VCaP (cell line): Measurements from ENCODE around the gene FXYD4.
A peak's percentile ranks its signal among the peaks of the same experiment; 100 is the strongest.
"Not testable (repeated sequence)": the region's sequence is repeated elsewhere in the genome, so short reads cannot be mapped to it uniquely, and the experiment has no call there.

Source experiments
- H3K27ac ChIP-seq: fragments of 450-650 bp; 2 replicates; pipeline ENCODE4 v1.5.1; 2017
- CTCF ChIP-seq: fragments of 450-650 bp; conservative IDR thresholded peaks from 2 replicates; pipeline ENCODE4 v1.5.1; 2017; ENCODE audit warnings: mild to moderate bottlenecking, moderate library complexity

FXYD4 gene

DNA sequence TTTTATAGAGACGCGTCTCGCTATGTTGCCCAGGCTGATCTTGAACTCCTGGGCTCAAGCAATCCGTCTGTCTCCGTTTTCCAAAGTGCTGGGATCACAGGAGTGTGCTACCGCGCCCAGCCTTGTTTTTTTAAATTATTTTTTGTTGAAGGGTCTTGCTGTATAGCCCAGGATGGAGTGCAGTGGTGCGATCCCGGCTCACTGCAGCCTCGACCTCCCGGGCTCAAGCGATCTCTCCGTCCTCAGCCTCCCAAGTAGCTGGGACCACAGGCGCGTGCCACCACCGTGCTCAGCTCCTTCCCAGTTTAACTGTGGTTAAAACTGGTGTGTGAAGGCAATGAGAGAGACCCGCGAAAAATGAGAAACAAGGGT lies 48.5 kb downstream of the FXYD4 start:
- peak overlapping the region; percentile 94 for H3K27ac ChIP-seq
- no peak for TF ChIP-seq CTCF

DNA sequence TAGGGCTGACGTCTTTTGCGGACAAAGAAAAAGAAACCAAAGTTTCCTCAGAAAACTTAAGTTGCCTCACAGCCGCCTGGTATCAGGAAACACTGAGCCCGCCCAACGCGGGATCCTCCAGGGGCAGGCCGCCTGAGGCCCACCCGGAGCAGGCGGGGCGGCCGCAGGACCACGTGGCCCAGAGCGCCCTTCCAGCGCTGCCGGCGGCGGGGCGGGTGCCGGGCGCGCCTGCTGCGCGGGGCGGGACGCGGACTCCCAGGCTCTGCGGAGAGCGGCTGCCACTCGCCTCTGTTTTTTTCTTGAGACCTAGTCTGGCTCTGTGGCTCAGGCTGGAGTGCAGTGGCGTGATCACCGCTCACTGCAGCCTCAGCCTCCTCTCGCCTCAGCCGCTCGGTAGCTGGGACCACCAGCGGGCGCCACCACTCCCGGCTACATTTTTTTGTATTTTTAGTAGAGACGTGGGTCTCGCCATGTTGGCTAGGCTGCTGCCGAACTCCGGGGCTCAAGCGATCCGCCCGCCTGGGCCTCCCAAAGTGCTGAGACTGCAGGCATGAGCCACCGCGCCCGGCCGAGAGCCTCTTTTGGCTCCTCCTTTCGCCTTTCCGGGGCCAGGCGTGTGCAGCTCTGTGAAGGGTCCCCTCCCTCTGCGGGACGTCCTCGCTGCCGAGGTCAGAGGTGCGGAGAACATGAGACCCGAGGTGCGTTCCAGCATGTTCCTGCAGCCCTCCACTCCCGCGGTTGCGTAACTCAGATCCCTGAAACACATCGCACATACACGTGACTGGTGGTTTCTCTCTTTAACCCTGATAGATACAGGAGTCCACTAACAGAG lies 49.1 kb downstream of the FXYD4 start:
- no peak; the same call in 1 of the 2 replicates for TF ChIP-seq CTCF
- H3K27ac ChIP-seq, result peak overlapping the region; percentile 94

GRCh38 chr10:43421201-43421507 lies 49.7 kb downstream of the FXYD4 start:
- peak overlapping the region; percentile 94 for H3K27ac ChIP-seq
- TF ChIP-seq CTCF, result no peak

- H3K27ac ChIP-seq, result peak overlapping the region; percentile 94
- TF ChIP-seq CTCF, result no peak
Measured at GRCh38 chr10:43421519-43421918, 50.1 kb downstream of the FXYD4 start.

DNA sequence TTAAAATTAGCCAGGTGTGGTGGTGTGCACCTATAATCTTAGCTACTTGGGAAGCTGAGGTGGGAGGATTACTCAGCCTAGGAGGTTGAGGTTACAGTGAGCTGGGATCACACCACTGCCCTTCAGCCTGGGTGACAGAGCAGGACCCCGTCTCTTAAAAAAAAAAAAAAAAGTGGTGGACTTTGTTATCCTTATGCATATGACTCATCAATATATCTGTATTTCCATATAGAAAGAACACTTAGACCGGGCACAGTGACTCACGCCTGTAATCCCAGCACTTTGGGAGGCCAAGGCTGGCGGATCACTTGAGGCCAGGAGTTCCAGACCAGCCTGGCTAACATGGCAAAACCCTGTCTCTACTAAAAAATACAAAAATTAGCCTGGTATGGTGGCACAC lies 50.5 kb downstream of the FXYD4 start:
- H3K27ac ChIP-seq, result not testable (repeated sequence)

- no peak for TF ChIP-seq CTCF
- no peak overlapping the region for H3K27ac ChIP-seq
Measured at GRCh38 chr10:43424416-43424815, 53.0 kb downstream of the FXYD4 start.
